Activated naive CD4-positive, alpha-beta T cell treated with anti-CD3 and anti-CD28 coated beads for 36 hours (primary cell): ENCODE measurements around the gene TNFRSF21. TPM values are rescaled to one million over a fixed set of nuclear protein-coding genes. Genes with fewer than 3 reads are reported as not detected.
"Not testable (repeated sequence)": the region's sequence is repeated elsewhere in the genome, so short reads cannot be mapped to it uniquely, and the experiment has no call there.

Source experiments
- CTCF ChIA-PET: fragments of 350-600 bp; sonication (Branson Sonifier 250); formaldehyde crosslinking; loops from one replicate; lab custom pipeline; 2021; ENCODE audit warnings: antibody characterized with exemption; lab: Charles Lee
- DNase-seq: peaks from one replicate; pipeline ENCODE4 v3.0.0-alpha.2; 2020
- H3K27ac Mint-ChIP-seq: one replicate; pipeline ENCODE4 v1.8.0; 2021; ENCODE audit warnings: mild to moderate bottlenecking, mixed read lengths
- H3K27me3 Mint-ChIP-seq: one replicate; pipeline ENCODE4 v1.8.0; 2021; ENCODE audit warnings: low read depth, mixed read lengths
- H3K36me3 Mint-ChIP-seq: one replicate; pipeline ENCODE4 v1.8.0; 2021; ENCODE audit warnings: low read depth, mixed read lengths
- H3K4me1 Mint-ChIP-seq: one replicate; pipeline ENCODE4 v1.8.0; 2021; ENCODE audit warnings: low read depth, mixed read lengths
- H3K4me3 Mint-ChIP-seq: one replicate; pipeline ENCODE4 v1.8.0; 2021; ENCODE audit warnings: mild to moderate bottlenecking, moderate library complexity, mixed read lengths
- H3K9me3 Mint-ChIP-seq: one replicate; pipeline ENCODE4 v1.8.0; 2021; ENCODE audit warnings: mixed read lengths
- intact Hi-C: fragments of 100-400 bp; cut with micrococcal nuclease; formaldehyde crosslinking; loops from one replicate; pipeline ENCODE4 v1.15.1; 2023
- total RNA-seq, 2 experiments: library from RNA; stranded (reverse); gene quantifications; one replicate each; pipeline ENCODE4 v1.2.3, GENCODE V29; 2021

Gene TNFRSF21
- total RNA-seq, 2 experiments from 2014 or later: 3.6 to 4.3 TPM

GRCh38 chr6:47318236-47318989 lies 8.7 kb upstream of the TNFRSF21 start:
- H3K27ac Mint-ChIP-seq: no peak overlapping the region
- no peak for DNase-seq
- H3K4me1 Mint-ChIP-seq: peaks cover 5% of the 10 kb centered on the region
- H3K4me3 Mint-ChIP-seq: no peak overlapping the region
- intact Hi-C loops: no loop called here
- H3K36me3 Mint-ChIP-seq: no peaks in the 10 kb centered on the region
- CTCF ChIA-PET: no interaction called here
- peaks cover 46% of the 10 kb centered on the region for H3K27me3 Mint-ChIP-seq
- H3K9me3 Mint-ChIP-seq: no peaks in the 10 kb centered on the region

DNA sequence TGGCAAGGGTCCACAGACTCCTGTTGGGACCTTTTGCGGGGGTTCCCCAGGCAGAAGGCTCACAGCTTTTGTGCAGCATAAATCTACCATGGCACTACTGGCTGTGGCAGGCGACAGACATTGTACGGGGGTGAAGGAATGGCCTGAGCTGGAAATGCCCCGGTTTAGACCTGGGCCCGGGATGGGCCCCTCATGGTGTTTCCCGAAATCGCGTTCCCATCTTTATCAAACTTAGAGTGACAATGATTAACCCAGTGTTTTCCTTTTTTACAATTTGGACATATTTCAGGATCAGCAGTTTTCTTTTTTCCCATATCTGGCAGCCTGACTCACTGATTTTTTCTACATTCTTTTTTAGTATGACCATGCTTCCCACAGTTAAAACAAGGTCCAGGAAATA lies 5.5 kb upstream of the TNFRSF21 start:
- H3K9me3 Mint-ChIP-seq, intact Hi-C loops, CTCF ChIA-PET, H3K4me3 Mint-ChIP-seq, H3K4me1 Mint-ChIP-seq, DNase-seq, H3K27ac Mint-ChIP-seq, H3K36me3 Mint-ChIP-seq: not testable (repeated sequence)
- peaks cover 40% of the 10 kb centered on the region for H3K27me3 Mint-ChIP-seq

DNA sequence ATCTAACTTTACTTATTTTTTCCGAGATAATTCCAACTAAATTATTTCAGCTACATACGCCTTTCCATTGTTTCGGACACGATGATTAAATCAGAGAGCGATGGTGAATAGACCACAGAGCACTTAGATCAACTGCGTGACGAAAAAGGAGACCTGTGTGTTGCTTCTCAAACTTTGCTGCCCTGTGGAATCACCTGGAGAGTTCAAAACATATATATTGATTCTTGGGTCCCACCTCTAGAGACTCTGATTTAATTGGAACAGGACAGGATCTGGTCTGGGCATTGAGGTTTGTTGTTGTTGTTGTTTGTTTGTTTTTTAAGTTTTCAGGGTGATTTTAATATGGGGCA lies 401 bp upstream of the TNFRSF21 start:
- intact Hi-C loops: loop anchor here (1.0 kb wide), 3 partner anchors 213 to 891 kb away; no protein-coding TSS in a partner anchor
- Mint-ChIP-seq H3K36me3 (no peaks in the 10 kb centered on the region), H3K27me3 (peaks cover 42% of the 10 kb centered on the region), H3K4me1 (peaks cover 7% of the 10 kb centered on the region), H3K4me3 (peak overlapping the region; percentile 74), H3K9me3 (no peaks in the 10 kb centered on the region), H3K27ac (no peak overlapping the region)
- no peak for DNase-seq
- CTCF ChIA-PET: interaction anchor here (0.9 to 5.7 kb wide), 3 partner anchors 206 to 213 kb away, joined by 3 to 31 read pairs (median 3); no protein-coding TSS in a partner anchor

DNA sequence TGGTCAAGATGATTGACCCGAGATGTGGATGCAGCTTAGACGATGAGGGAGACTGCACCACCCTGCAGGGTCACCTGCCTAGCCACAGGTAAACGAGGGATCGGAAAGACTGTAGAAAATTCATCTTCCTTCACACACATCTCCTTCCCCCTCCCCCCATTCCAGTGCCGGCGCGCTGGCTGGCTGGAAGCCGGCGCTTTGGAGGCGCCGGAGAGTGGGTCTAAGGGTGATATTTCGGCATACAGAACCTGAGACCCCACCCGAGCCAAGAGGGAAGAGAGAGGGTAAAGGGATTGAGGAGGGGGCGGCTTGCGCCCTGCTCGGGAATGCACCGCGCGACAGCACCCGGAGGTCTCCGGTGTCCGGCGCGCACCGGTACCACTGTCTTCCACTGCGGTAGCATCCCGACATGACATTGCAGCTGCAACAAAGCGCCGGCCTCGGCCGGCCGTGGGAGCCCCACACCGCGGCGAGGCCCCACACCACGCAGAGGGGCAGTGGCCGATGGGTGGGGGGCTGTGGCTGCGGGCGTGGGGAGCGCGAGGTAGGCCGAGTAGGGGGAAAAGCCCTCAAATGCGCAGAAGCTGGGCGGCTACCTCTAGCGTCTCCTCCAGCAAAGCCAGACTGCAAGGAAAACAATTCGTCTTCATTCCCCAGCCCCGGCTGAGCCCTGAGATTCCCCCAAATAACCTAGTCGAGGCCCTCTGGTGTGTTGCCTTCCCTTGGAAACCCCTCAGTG lies 984 bp downstream of the TNFRSF21 start:
- Mint-ChIP-seq H3K27ac (no peak overlapping the region), H3K4me1 (peaks cover 7% of the 10 kb centered on the region), H3K9me3 (no peaks in the 10 kb centered on the region), H3K4me3 (peak overlapping the region; percentile 65), H3K36me3 (no peaks in the 10 kb centered on the region), H3K27me3 (peaks cover 43% of the 10 kb centered on the region)
- peak; percentile 10 for DNase-seq
- intact Hi-C loops: loop anchor here (2.0 to 5.0 kb wide), 2 partner anchors 64 to 106 kb away; no protein-coding TSS in a partner anchor
- CTCF ChIA-PET: interaction anchor here (0.6 to 5.7 kb wide), 4 partner anchors 32 to 461 kb away, joined by 3 to 31 read pairs (median 4); no protein-coding TSS in a partner anchor

- CTCF ChIA-PET: interaction anchor here (0.6 to 5.7 kb wide), 3 partner anchors 211 to 1095 kb away, joined by 4 to 31 read pairs (median 6); no protein-coding TSS in a partner anchor
- intact Hi-C loops: loop anchor here (2.0 to 5.0 kb wide), 2 partner anchors 63 to 106 kb away; no protein-coding TSS in a partner anchor
- no peak overlapping the region for H3K27ac Mint-ChIP-seq
- no peaks in the 10 kb centered on the region for H3K9me3 Mint-ChIP-seq
- H3K27me3 Mint-ChIP-seq: peaks cover 45% of the 10 kb centered on the region
- no peak for DNase-seq
- H3K4me3 Mint-ChIP-seq: peak overlapping the region; percentile 65
- H3K4me1 Mint-ChIP-seq: peaks cover 9% of the 10 kb centered on the region
- no peaks in the 10 kb centered on the region for H3K36me3 Mint-ChIP-seq
Measured at GRCh38 chr6:47308198-47308517, 1.5 kb downstream of the TNFRSF21 start.

DNA sequence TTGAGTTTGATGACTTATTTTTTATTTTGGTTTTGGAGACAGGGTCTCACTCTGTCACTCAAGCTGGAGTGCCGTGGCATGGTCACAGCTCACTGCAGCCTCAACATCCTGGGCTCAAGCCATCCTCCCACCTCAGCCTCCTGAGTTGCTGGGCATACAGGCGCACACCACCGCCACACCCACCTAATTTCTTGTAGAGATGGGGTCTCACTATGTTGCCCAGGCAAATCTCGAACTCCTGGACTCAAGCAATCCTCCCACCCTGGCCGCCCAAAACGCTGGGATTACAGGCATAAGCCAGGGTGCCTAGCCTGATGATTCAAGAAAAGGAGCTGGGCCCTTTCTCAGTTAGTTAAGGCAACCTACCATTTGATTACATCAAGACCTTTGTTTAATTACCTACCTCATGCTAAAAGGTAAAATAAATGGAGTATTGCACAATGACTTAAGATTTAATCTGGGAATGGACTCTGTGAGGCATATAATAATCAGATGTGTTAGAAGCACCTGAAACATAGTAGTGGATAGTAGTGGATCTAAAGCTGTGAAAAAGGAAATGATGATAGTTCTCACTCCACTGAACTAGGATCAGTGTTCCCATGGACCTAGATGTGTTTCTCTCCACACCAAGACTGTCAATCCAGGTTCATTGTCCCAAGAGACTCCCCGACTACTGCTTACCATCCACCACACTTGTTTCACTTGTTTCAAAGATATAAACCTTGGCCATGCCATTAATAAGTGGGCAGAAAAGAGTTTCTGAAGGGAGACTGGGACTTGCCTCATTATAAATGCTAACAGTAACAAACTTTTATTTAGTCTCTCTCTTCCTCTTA lies 2.1 kb downstream of the TNFRSF21 start:
- Mint-ChIP-seq H3K27ac (no peak overlapping the region), H3K4me3 (no peak overlapping the region)
- CTCF ChIA-PET: interaction anchor here (0.6 to 5.7 kb wide), 4 partner anchors 211 to 1095 kb away, joined by 3 to 31 read pairs (median 5); no protein-coding TSS in a partner anchor

GRCh38 chr6:47306887-47307286 lies 2.8 kb downstream of the TNFRSF21 start:
- Mint-ChIP-seq H3K27me3 (peaks cover 50% of the 10 kb centered on the region), H3K9me3 (no peaks in the 10 kb centered on the region), H3K4me3 (no peak overlapping the region), H3K36me3 (no peaks in the 10 kb centered on the region), H3K27ac (no peak overlapping the region), H3K4me1 (peaks cover 9% of the 10 kb centered on the region)
- DNase-seq: no peak
- intact Hi-C loops: loop anchor here (5.0 kb wide), 1 partner anchor 105 kb away; no protein-coding TSS in a partner anchor
- CTCF ChIA-PET: interaction anchor here (0.5 to 1.2 kb wide), 2 partner anchors 9 to 215 kb away, joined by 3 read pairs; no protein-coding TSS in a partner anchor

More for the DNA sequence above, 2.1 kb downstream of the TNFRSF21 start:
- Mint-ChIP-seq H3K9me3 (no peaks in the 10 kb centered on the region), H3K4me1 (peaks cover 9% of the 10 kb centered on the region), H3K36me3 (no peaks in the 10 kb centered on the region), H3K27me3 (peaks cover 47% of the 10 kb centered on the region)
- intact Hi-C loops: loop anchor here (2.0 to 5.0 kb wide), 2 partner anchors 63 to 105 kb away; no protein-coding TSS in a partner anchor
- no peak for DNase-seq

DNA sequence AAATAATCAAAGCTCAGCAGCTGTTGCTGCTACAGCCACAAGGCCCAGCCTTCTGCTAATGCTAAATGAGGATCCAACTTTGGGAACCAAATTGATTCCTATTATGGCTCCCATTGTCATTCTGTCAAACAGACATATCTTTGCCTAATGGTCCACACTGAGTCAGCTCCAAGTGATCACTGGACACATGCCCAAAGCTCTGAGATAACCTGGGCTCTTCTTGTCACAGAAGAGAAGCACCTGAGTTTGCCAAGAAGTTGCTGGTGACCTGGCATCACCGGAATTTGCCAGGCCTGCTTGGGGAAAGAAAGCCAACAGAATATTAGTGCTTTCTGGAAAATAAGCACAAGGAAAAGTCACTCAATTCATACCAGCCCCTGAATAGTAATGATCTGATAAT lies 5.8 kb downstream of the TNFRSF21 start:
- intact Hi-C loops: no loop called here
- peaks cover 5% of the 10 kb centered on the region for H3K4me1 Mint-ChIP-seq
- H3K36me3 Mint-ChIP-seq: no peaks in the 10 kb centered on the region
- no peak overlapping the region for H3K4me3 Mint-ChIP-seq
- H3K9me3 Mint-ChIP-seq: no peaks in the 10 kb centered on the region
- H3K27me3 Mint-ChIP-seq: peaks cover 54% of the 10 kb centered on the region
- no peak for DNase-seq
- CTCF ChIA-PET: no interaction called here
- H3K27ac Mint-ChIP-seq: no peak overlapping the region

DNA sequence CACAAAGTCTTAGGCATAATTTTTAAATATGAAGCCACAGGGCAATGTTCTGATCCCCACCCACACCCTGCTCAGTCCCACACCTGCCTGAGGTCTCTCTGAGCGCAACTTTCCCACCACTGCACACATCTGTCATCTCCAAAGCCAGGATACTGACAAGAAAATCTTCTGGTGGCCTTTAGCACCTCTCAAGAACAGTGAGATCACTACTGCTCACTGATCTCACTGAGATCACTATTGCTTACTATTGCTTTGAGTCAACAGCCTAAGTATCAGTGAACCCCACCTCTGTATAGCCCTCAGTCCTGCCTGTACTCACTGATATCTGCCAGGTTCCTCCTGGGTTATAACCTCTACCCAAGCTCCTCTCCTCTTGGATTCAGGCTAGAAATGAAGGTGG lies 6.4 kb downstream of the TNFRSF21 start:
- Mint-ChIP-seq H3K4me3 (no peak overlapping the region), H3K36me3 (no peaks in the 10 kb centered on the region), H3K27ac (no peak overlapping the region), H3K4me1 (peaks cover 4% of the 10 kb centered on the region), H3K27me3 (peaks cover 55% of the 10 kb centered on the region), H3K9me3 (no peaks in the 10 kb centered on the region)
- CTCF ChIA-PET: interaction anchor here (0.6 kb wide), 1 partner anchor 11 kb away, joined by 3 read pairs; no protein-coding TSS in a partner anchor
- intact Hi-C loops: no loop called here
- no peak for DNase-seq

DNA sequence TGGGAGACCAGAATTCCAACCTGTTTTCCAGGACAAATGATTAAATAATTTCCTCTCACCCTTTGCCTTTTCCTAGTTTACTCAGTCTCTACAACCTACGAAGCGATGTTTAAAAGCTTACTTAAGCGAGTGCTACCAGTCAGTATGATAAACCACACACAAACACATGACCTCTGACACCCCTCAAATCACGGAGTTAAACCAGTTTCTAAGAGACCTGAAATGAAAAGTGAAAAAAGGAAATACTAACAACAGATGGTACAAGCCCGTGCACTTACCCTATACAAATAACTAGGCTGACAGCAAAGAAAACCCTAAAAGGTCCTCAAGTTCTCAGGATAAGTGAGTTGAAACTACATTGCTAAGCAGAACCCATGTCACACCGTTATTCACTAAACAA lies 7.7 kb downstream of the TNFRSF21 start:
- intact Hi-C loops: no loop called here
- CTCF ChIA-PET: interaction anchor here (0.6 to 0.7 kb wide), 2 partner anchors 10 to 1833 kb away, joined by 3 read pairs; no protein-coding TSS in a partner anchor
- Mint-ChIP-seq H3K27me3 (peaks cover 47% of the 10 kb centered on the region), H3K4me1 (peaks cover 2% of the 10 kb centered on the region), H3K36me3 (no peaks in the 10 kb centered on the region), H3K9me3 (no peaks in the 10 kb centered on the region), H3K27ac (no peak overlapping the region), H3K4me3 (no peak overlapping the region)
- DNase-seq: no peak

DNA sequence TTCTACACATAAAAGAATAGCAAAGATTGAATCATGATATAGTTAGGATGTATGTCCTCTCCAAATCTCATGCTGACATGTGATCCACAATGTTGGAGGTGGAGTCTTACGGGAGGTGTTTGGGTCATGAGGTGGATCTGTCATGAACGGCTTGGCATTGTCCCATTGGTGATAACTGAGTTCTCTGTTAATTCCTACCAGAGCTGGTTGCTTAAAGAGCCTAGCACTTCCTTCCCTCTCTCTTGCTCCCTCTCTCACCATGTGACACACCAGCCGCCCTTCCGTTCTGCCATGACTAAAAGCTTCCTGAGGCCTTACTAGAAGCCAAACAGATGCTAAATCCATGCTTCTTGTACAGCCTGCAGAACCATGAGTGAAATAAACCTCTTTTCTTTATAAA lies 8.3 kb downstream of the TNFRSF21 start:
- Mint-ChIP-seq H3K4me1 (peaks cover 2% of the 10 kb centered on the region), H3K9me3 (no peaks in the 10 kb centered on the region), H3K27me3 (peaks cover 43% of the 10 kb centered on the region), H3K4me3 (no peak overlapping the region), H3K27ac (no peak overlapping the region), H3K36me3 (no peaks in the 10 kb centered on the region)
- DNase-seq: no peak
- intact Hi-C loops: no loop called here
- CTCF ChIA-PET: interaction anchor here (0.6 to 0.7 kb wide), 2 partner anchors 11 to 1833 kb away, joined by 3 read pairs; no protein-coding TSS in a partner anchor
